CD4-positive, alpha-beta T cell treated with Interleukin-15 for 1 hour (primary cell): ENCODE results near the gene PSMB10.

Source experiments
- DNase-seq: peaks from one replicate; pipeline ENCODE4 v3.0.0-alpha.2; 2020

Gene PSMB10

GRCh38 chr16:67888331-67888730 is 48.3 kb downstream of the PSMB10 start:
- no peak for DNase-seq

- DNase-seq = no peak
Observed at GRCh38 chr16:67886387-67886786, 50.3 kb downstream of the PSMB10 start.

- no peak for DNase-seq
Observed at GRCh38 chr16:67885976-67886375, 50.7 kb downstream of the PSMB10 start.

- no peak for DNase-seq
Observed at GRCh38 chr16:67885545-67885944, 51.1 kb downstream of the PSMB10 start.

GRCh38 chr16:67884684-67885083 is 52.0 kb downstream of the PSMB10 start, which contains the start of gene NRN1L:
Gene NRN1L (plus strand): TSS chr16:67884885. CDS start chr16:67884904, 19 bp downstream.
- DNase-seq = no peak
